ENCODE measurements around the gene MAGOHB. TPM values are rescaled to one million over a fixed set of nuclear protein-coding genes. Genes with fewer than 3 reads are reported as not detected.
"Not testable (repeated sequence)": the region's sequence is repeated elsewhere in the genome, so short reads cannot be mapped to it uniquely, and the experiment has no call there.

Gene MAGOHB
- total RNA-seq, 1 donor from 2014 or later, result 29.1 TPM

DNA sequence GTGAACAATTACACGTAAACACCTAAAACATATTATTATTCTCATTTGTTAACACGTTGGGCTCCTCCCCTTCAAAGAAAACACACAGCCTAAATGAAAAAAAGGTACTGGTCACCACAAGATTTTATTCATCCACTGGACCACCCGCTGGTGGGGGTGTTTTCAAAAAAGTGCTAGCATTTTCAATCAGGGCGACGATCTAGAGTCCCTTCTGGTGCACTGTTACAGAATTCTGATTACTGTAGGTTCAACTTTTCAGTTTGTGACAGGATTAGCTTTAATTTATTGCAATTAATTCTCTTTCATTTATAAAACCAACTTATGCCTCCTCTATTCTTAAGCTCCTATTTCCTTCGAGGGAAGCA lies 443 bp downstream of the MAGOHB start:
- no peak for DNase-seq (ENCODE audit: low spot score)

DNA sequence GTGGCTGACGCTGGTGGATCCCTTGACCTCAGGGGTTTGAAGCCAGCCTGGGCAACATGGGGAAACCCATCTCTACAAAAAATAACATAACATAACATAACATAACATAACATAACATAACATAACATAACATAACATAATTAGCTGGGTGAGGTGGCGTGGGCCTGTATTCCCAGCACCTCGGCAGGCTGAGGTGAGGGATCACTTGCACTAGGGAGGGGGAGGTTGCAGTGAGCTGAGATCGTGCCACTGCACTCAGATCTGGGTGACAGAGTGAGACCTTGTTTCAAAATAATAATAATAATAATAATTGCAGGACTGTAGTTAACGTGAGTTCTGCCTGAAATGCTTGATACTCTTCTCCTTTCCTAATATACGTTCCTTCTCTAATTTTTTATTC lies 1.3 kb downstream of the MAGOHB start:
- DNase-seq (ENCODE audit: low spot score), result no peak

DNA sequence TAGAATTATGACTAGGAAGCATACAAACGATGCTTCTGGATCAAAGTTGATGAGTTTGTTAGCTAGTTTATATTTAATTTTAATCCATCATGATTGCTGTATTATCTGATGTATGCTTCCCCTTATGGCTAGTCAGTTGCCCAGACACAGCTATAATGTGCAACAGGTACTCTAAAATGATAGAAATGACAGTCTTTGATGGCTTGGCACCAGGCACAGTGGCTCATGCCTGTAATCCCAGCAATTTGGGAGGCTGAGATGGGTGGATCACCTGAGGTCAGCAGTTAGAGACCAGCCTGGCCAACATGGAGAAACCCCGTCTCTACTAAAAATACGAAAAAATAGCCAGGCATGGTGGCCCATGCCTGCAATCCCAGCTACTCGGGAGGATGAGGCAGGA lies 2.2 kb downstream of the MAGOHB start:
- not testable (repeated sequence) for DNase-seq (ENCODE audit: low spot score)

DNA sequence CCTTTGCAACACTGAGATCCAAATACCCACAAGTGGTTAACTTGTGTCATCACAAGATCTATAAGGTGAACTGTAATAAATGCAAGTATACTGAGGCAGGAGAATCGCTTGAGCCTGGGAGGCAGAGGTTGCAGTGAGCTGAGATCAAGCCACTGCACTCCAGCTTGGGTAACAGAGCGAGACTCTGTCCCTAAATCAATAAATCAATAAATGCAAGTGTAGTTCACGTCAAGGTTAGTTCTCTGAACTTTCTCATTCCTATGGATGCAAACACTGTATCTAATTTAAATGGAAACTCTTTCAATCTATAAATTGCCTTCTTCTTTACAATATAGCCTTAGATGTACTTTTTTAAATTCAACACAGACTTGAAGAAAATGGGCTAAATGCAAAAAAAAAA lies 3.2 kb downstream of the MAGOHB start:
- no peak for DNase-seq (ENCODE audit: low spot score)

DNA sequence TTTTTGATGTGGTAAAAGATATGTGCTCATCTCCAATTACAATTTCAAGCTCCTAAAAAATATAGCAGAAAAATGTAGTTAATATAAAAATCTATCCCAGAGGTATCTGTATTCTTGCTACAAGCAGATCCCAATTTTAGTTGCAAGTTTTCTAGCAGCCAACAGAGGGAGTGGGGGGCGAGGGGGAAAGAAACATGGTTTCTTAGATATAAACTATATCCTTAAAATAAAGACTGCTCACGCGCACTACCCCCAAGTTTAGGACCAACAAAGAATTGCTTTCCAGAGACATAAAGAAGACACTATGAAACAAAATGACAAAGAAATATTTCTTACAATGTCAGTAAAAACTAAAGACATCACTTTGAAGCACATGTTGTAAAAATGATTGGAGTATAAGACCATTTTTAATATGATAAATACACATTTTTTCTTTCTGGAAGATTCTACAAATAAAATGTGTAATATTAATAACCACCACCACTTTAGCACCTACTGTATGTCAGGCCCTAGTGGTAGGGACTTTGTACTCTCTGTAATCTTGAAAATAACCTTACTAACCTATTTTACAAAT lies 5.4 kb downstream of the MAGOHB start:
- DNase-seq (ENCODE audit: low spot score), result no peak

DNA sequence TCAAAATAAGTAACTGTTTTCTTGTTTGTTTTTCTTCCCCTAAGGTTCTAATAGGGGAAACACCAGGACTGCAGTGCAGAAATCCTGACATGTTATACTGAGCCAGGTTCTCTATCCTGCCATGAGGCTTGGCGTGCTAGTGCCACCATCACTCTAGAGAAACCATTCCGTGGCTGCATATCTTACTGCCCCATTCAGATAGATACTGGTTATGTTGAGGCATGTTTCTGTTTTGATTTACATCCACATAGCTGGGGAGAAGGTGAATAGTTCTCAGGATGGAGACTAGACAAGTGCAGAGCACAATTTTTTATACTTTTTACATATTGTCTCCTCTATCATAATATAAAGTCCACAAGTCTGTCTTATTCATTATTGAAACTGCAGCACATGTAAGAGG lies 11.5 kb downstream of the MAGOHB start:
- DNase-seq (ENCODE audit: low spot score), result no peak

DNA sequence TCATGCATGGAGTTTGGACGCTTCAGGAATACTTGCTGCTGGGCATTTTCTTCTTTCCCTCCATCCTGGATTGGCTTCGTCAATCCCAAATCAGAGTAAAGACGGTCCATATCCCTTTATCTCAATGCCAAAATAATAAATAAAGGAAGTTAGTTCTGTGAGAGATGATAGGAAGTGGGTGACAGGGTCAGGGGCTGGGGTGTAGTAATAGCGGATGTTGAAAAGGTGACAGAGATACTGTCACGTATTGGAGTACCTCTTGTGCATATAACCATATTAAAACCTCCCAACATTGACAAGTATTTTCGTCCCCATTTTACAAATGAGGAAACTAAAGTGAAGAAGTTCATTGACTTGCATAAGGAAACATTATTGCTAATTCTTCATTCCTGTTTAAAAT lies 12.4 kb downstream of the MAGOHB start:
- DNase-seq (ENCODE audit: low spot score), result no peak

DNA sequence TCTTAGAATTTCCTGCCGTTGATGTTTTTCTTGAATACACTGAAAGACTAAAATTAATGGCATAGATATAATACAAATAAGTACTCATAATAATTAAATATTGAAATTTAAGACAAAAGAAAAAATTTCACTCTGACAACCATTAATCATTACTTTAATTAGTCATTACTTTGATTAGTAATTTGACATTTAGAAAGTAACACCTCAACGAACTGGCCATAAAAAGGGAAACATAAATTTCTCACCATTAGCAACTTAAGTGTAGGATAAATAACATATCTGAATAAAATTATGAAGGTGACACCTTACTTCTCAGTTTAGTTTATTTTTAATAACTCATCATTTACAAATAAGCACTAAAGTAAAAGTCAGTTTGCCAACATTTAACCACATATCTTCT lies 17.5 kb downstream of the MAGOHB start:
- DNase-seq (ENCODE audit: low spot score), result no peak

DNA sequence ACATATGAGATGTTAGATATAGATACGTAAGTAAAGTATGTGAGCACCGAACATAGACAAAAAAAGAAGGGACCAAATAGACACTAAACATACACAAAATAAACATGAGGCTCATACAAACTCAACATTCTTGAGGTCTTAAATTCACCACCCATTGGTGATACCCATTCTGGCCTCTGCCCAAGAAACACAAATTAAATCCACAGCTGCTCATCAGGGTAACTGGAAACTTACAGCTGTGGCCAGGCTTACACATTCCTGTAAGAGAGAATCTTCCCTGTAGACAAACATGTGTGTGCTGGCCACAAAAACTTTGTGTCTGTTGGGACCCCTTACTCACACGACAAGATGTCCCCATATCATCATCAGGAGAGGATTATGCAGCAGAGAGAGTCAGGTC lies 22.4 kb downstream of the MAGOHB start:
- DNase-seq (ENCODE audit: low spot score), result no peak

DNA sequence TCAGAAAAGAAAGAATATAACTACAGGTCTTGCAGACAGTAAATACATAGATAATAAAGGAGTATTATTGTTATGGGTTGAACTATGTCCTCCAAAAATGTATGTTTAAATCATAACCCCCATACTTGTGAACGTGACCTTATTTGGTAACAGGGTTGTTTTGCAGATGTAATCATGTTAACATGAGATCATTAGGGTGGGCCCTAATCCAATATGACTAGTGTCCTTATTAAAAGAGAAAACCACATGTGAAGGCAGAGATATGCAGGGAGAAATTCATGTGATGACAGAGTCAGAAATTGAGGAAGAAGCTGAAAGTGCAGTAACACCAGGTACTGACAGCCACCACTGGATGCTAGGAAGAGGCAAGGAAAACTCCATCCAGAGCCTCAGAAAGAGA lies 29.0 kb downstream of the MAGOHB start:
- DNase-seq (ENCODE audit: low spot score), result no peak

DNA sequence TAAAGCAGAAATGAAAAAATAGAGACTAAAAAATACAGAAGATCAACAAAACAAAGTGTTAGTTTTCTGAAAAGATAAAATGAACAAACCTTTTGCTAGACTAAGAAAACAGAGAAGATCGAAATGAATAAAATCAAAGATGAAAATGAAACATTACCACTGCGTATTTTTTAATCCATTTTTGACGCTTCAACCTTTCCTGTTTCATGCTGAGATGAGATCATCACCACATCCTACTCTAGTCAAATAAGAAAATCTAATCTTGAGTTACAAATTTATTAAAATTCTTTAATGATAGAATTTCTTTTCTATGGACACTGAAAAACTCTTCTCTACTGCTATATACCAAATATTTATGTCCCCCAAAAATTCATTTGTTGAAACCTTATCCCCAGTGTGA lies 30.7 kb downstream of the MAGOHB start:
- no peak for DNase-seq (ENCODE audit: low spot score)

DNA sequence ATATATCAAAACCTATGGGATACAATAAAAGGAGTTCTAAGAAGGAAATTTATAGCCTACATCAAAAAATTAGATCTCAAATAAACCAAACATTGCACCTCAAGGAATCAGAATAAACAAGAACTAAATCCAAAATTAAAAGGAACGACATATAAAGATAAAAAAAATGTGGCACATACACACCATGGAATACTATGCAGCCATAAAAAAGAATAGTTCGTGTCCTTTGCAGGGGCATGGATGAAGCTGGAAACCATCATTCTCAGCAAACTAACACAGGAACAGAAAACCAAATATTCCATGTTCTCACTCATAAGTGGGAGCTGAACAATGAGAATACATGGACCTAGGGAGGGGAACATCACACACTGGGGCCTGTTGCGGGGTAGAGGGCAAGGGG lies 31.3 kb downstream of the MAGOHB start:
- not testable (repeated sequence) for DNase-seq (ENCODE audit: low spot score)

DNA sequence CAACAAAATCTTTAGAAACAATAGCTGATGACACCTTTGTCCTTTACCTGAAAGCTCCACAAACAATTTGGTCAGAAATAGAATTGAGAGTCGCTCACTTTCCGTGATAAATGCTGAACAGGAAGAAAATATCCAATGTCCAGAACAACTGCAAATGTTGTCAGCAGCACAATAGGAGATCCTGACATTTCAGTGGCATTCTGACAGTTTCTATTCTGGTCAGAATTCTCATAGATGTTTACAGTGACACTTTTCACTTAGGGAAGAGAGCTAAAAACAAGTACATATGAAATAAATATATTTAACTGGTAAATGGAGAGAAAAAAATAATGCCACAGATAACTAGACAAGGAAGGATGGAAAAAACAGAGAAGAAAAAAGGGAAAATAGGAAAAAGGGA lies 39.1 kb downstream of the MAGOHB start:
- DNase-seq (ENCODE audit: low spot score), result no peak

DNA sequence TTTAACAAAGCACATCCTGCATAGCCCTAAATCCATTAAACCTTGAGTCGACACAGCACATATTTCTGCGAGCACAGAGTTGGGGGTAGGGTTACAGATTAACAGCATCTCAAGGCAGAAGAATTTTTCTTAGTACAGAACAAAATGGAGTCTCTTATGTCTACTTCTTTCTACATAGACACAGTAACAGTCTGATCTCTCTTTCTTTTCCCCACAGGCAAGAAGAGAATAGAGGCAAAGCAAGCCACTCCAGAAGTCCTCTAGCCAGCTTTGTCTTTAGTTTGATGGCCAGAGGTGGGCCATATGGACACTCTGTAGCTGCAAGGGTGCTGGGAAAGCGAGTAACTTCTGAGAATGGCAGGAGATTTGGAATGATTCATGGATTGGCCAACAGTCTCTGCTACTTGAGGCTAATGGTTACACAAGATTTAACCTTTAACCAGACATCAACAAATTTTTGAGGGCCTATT lies 41.4 kb downstream of the MAGOHB start:
- DNase-seq (ENCODE audit: low spot score), result not testable (repeated sequence)

DNA sequence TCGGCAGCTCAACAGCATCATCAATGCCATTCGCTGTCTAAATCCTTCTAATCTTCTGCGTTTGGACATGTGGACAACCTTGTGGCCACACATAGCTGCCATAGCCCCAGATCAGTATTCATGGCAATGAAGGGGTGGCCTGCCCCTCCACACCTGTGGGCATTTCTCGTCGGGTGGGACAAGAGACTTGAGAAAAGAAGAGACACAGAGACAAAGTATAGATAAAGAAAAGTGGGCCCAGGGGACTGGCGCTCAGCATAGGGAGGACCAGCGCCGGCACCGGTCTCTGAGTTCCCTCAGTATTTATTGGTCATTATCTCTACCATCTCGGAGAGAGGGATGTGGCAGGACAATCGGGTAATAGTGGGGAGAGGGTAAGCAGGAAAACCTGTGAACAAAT lies 42.3 kb downstream of the MAGOHB start:
- no peak for DNase-seq (ENCODE audit: low spot score)

DNA sequence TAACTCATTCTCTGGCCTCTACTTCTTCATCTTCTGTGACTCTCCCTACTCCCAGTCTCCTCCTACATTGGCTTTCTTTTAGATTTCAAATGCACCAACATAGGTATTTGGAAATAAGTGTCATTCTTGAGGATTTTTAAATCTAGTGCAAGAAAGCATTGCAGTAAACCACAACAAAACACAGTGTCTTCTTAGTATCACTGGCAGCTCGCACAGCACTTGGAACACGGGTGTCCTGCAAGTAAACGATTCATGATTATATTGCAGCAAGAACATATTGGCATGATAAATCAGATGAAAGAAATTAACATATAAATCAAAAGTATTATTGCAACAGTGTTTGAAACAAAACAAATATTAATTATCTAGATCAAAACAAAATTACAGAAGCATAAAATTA lies 45.6 kb downstream of the MAGOHB start:
- DNase-seq (ENCODE audit: low spot score), result no peak

DNA sequence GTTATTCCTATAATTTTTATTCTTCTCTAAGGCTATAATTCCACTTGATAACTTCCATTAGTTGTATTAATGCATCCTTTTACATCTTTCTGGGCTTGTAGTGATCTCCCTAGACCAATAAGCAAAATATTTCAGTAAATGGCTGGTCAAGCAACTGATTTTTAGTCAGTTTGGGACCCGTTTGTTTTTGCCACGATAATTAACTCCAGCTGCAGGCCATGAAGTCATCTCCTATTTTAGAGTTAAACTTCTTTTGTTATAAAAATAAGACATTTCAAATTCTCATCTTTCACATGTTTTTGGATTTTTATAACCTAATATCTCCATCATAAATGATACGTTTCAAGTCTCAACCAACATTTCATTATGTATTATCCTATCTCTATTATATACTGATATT lies 49.4 kb downstream of the MAGOHB start:
- no peak for DNase-seq (ENCODE audit: low spot score)

DNA sequence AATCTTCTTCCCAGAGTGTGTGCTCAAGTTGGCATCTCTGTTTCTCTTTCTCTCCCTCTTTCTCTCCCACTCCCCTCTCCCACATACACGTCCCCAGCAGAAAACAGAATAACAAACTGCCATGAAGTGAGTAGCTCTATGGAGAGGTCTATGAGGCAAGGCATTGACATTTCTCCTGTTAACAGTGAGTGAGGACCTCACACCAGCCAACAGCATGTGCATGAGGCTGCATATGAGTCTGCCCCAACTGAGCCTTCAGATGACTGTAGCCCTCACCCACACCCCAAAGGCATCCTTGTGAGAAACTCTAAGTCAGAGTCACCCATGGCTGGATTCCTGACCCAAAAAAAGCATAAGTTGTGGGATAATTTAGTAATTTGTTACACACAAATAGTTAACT lies 50.4 kb downstream of the MAGOHB start:
- no peak for DNase-seq (ENCODE audit: low spot score)

DNA sequence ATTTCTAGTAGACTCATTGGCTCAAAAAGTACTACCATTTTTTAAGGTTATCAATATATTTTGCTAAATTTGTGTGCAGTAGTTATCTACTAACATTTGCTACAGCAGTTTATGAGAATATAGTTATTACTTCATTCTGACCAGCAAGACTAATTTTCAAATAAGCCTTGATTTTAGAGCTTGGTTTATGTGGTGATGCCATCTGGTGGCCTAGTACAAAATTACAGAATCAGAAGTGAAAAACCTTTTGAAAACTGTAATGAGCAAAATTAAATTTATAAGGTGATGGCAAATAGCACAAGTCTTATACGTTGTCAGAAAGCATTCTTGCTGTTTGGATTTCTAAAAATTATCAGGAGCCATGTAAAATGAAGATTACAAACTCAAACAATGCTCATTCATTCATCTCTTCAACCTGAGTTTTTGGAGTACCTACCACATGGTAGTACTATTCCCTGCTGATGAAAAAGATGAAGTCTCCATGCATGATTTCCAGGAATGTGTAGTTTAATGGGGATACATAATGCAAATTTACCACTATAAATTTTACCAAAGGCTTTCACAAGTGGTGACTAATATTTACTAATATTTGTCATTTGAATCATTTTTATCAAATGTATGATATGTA lies 51.0 kb downstream of the MAGOHB start:
- DNase-seq (ENCODE audit: low spot score), result peak; percentile 45

DNA sequence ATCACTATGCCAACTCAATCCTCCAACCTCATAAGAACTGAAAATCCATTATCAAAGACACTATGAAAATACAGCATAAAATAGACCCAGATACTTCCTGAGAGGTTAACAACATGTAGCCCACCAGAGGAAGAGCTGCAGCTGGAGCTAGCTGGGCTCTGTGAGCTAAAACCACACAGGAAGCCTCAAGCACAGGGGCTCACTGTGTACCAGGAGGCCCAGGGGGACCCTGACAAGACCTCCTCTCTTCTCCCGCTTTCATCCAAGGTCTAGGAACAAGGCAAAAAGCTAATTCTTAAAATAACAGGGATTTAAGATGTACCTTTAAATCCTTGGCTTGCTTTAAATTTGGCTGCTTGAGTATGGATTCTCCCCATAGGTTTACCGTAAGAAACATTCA lies 54.2 kb downstream of the MAGOHB start:
- no peak for DNase-seq (ENCODE audit: low spot score)

DNA sequence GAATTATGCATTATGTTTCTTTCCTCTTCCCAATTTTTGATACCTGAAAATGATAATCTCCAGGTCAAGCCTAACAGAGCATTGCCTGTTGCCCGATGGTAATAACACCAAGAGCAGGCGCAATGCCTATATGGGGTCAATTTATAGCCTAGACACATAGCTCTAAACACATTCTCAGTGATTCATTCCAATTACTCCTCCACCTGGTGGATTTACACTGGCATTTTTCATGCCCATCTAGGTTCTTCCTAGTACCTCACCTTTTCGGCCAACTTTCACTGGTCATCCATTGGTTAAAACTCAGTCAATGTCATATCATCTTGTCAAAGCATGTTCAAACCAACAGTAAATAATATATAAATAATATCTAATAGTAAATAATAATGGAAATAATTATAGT lies 54.6 kb downstream of the MAGOHB start:
- DNase-seq (ENCODE audit: low spot score), result no peak

DNA sequence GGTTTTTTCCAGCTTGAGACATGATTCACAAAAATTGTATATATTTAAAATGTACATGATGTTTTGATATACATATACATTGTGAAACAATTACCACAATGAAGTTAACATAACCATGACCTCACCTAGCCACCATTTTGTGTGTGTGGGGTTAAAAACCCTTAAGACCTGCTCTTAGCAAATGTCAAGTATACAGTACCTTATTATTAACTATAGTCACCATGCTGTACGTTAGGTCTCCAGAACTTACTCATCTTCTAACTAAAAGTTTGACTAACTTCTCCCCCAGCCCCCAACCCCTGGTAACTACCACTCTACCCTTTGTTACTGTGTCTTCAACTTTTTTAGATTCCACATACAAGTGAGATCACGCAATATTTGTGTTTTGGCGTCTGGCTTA lies 55.1 kb downstream of the MAGOHB start:
- DNase-seq (ENCODE audit: low spot score), result no peak

DNA sequence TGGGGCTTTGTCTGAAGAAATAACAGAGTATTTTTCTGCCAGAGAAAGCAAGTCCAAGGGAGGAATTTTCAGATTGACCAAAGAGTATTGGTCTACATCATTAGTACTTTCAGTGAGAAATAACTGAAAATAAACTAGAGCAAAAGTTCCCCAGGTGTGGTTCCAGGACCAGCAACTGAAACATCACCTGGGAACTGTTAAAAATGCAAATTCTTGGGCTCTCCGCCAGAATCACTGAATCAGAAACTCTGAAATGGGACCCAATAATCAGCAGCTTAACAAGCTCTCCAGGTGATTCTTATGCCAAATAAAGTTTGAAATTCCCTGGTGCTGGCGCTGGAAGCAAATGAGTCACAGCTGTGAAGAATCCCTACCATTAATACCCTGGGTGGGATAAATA lies 55.6 kb downstream of the MAGOHB start:
- no peak for DNase-seq (ENCODE audit: low spot score)

DNA sequence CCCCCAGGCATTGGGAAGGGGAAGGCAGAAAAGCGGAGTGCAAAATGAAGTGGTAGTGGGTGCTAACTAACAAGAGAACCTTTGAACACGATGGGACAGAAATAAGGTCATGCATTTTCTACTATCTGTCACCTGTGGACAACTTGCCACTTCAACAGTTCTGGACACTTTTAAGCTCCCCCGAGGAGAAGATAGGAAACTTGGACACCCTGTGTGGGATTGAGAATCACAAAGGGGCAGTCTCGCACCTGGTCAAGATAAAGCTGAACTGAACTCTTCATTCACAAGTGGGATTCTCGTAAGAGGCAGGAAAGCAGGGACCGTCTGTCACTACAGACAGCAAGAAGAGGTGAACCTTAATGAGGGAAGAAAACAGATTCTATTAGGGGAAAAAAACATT lies 56.1 kb downstream of the MAGOHB start:
- DNase-seq (ENCODE audit: low spot score), result no peak

Measured in umbilical cord (tissue), 2 donors.